Measurements from ENCODE around the gene TP53BP1. TPM values are rescaled to one million over a fixed set of nuclear protein-coding genes. Genes with fewer than 3 reads are reported as not detected.
"Not testable (repeated sequence)": the region's sequence is repeated elsewhere in the genome, so short reads cannot be mapped to it uniquely, and the experiment has no call there.

Gene TP53BP1
- total RNA-seq (10 to 100 TPM; 11.1 to 85.7 (median 26.7) TPM), polyA plus RNA-seq (1 to 10 TPM; 3.3 to 9.0 (median 3.8) TPM)
- long read RNA-seq, donor 1, partial matches to known transcripts, result 0 of 1 reads
- long read RNA-seq, donor 1, other reads (novel, unspliced or antisense), result 0 of 1 reads
- long read RNA-seq, donor 2, partial matches to known transcripts, result 0 of 2 reads
- long read RNA-seq, donor 2, other reads (novel, unspliced or antisense), result 0 of 2 reads
- long read RNA-seq, donor 3, result 0 reads
- long read RNA-seq, donor 4, result 0 reads
- long read RNA-seq, donor 5, partial matches to known transcripts, result 13 of 14 reads
- long read RNA-seq, donor 5, other reads (novel, unspliced or antisense), result 0 of 14 reads
- long read RNA-seq, donor 6, full-length matches to known transcripts, result 4 of 62 reads
- long read RNA-seq, donor 6, partial matches to known transcripts, result 58 of 62 reads
- long read RNA-seq, donor 6, other reads (novel, unspliced or antisense), result 0 of 62 reads
- long read RNA-seq, donor 7, partial matches to known transcripts, result 19 of 20 reads
- long read RNA-seq, donor 7, other reads (novel, unspliced or antisense), result 0 of 20 reads
- long read RNA-seq, donor 8, partial matches to known transcripts, result 31 of 31 reads
- long read RNA-seq, donor 8, other reads (novel, unspliced or antisense), result 0 of 31 reads
- long read RNA-seq, donor 9, partial matches to known transcripts, result 5 of 6 reads
- long read RNA-seq, donor 9, other reads (novel, unspliced or antisense), result 0 of 6 reads
- long read RNA-seq, donor 10, partial matches to known transcripts, result 10 of 10 reads
- long read RNA-seq, donor 10, other reads (novel, unspliced or antisense), result 0 of 10 reads

GRCh38 chr15:43492673-43493601, at the start of gene TP53BP1:
Gene TP53BP1, minus strand, starts transcription at chr15:43493156. Its CDS starts 113 bp downstream, at chr15:43493043.
- peaks cover 5 to 45% (median 27%) of the 10 kb centered on the region in 4 donors for H3K4me1 ChIP-seq
- peaks cover 6 to 30% (median 24%) of the 10 kb centered on the region in 4 donors for H3K36me3 ChIP-seq
- peak within 1 kb of the TSS; percentile 85 to 94 (median 86) for H3K27ac ChIP-seq
- DNase-seq, result peak; percentile 98 to 99
- no peaks in the 10 kb centered on the region for H3K9me3 ChIP-seq
- 0 to 2% (median 1%) methylated on average over 29 to 54 of the region's 54 CpGs for WGBS, 5 donors
- H3K4me3 ChIP-seq, result peak within 1 kb of the TSS; percentile 77 to 96 (median 90)
- TF ChIP-seq CTCF (IDR thresholded peaks at IDR 0.05), result no peak
- TF ChIP-seq POLR2AphosphoS5 (IDR thresholded peaks at IDR 0.05), result peak in 2 of 3 donors; percentile 50 to 68
- no peaks in the 10 kb centered on the region for H3K27me3 ChIP-seq
- intact Hi-C loops (cut with DNase I; ENCODE audit: low total_unique reads), result no loop called here

- peaks cover 3 to 19% (median 17%) of the 10 kb centered on the region in 4 donors for H3K36me3 ChIP-seq
Measured at GRCh38 chr15:43541785-43542184, 48.8 kb upstream of the TP53BP1 start.

GRCh38 chr15:43538091-43538490, 45.1 kb upstream of the TP53BP1 start:
- intact Hi-C loops (cut with DNase I; ENCODE audit: low total_unique reads), result no loop called here
- Histone ChIP-seq H3K4me3 (no peak overlapping the region), H3K36me3 (peaks cover 8 to 37% (median 34%) of the 10 kb centered on the region in 4 donors), H3K27ac (no peak overlapping the region), H3K9me3 (no peaks in the 10 kb centered on the region), H3K27me3 (no peaks in the 10 kb centered on the region), H3K4me1 (no peaks in the 10 kb centered on the region)
- DNase-seq, result no peak
- no peak for TF ChIP-seq POLR2AphosphoS5 (IDR thresholded peaks at IDR 0.05)
- TF ChIP-seq CTCF (IDR thresholded peaks at IDR 0.05), result no peak
- TF ChIP-seq EP300 (IDR thresholded peaks at IDR 0.05), result no peak
- TF ChIP-seq POLR2A (IDR thresholded peaks at IDR 0.05), result no peak
- WGBS, 5 donors, result 81 to 98% (median 83%) methylated on average over 2 of the region's 2 CpGs

More at GRCh38 chr15:43541785-43542184, 48.8 kb upstream of the TP53BP1 start:
- H3K27ac ChIP-seq, result no peak overlapping the region
- no peaks in the 10 kb centered on the region for H3K9me3 ChIP-seq
- no peak overlapping the region for H3K4me3 ChIP-seq
- intact Hi-C loops (cut with DNase I; ENCODE audit: low total_unique reads), result no loop called here
- TF ChIP-seq CTCF (IDR thresholded peaks at IDR 0.05), result no peak
- TF ChIP-seq EP300 (IDR thresholded peaks at IDR 0.05), result no peak
- TF ChIP-seq POLR2A (IDR thresholded peaks at IDR 0.05), result no peak
- no peak for TF ChIP-seq POLR2AphosphoS5 (IDR thresholded peaks at IDR 0.05)
- no peaks in the 10 kb centered on the region for H3K27me3 ChIP-seq
- no peaks in the 10 kb centered on the region for H3K4me1 ChIP-seq
- DNase-seq, result no peak

DNA sequence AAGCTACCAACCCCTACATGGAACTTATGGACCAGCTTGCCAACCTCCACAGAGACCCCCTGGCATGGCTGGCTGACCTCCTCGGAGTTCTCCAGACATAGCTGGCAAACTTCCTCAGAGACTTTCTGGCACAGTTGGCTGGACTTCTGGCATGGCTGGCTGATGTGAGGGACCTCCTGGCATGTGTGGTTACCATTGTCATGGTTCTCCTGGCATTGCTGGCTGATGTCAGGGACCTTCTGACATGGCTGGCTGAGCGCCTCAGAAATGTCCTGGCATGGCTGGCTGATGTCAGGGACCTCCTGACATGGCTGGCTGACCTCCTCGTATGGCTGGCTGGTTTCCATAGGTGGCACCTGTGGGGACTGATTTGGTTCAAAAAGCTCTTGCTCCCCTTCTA, 41.9 kb upstream of the TP53BP1 start:
- H3K27ac ChIP-seq, result no peak overlapping the region
- TF ChIP-seq POLR2AphosphoS5 (IDR thresholded peaks at IDR 0.05) (no peak), EP300 (IDR thresholded peaks at IDR 0.05) (no peak), POLR2A (IDR thresholded peaks at IDR 0.05) (no peak), CTCF (IDR thresholded peaks at IDR 0.05) (no peak)
- DNase-seq, result no peak
- H3K27me3 ChIP-seq, result no peaks in the 10 kb centered on the region
- H3K4me3 ChIP-seq, result no peak overlapping the region
- no peaks in the 10 kb centered on the region for H3K4me1 ChIP-seq
- no peaks in the 10 kb centered on the region for H3K9me3 ChIP-seq
- intact Hi-C loops (cut with DNase I; ENCODE audit: low total_unique reads), result no loop called here
- WGBS, 5 donors, result 79 to 90% (median 88%) methylated on average over 2 to 3 of the region's 3 CpGs
- H3K36me3 ChIP-seq, result peaks cover 8 to 37% (median 35%) of the 10 kb centered on the region in 4 donors

- H3K27me3 ChIP-seq; DNase-seq; H3K4me3 ChIP-seq; H3K4me1 ChIP-seq; H3K27ac ChIP-seq; intact Hi-C loops (cut with DNase I; ENCODE audit: low total_unique reads); H3K9me3 ChIP-seq: not testable (repeated sequence)
- H3K36me3 ChIP-seq, result peaks cover 5 to 26% (median 21%) of the 10 kb centered on the region in 4 donors
- WGBS, 5 donors, result 86 to 94% (median 90%) methylated on average over 5 of the region's 5 CpGs
Measured at GRCh38 chr15:43532826-43533225, 39.9 kb upstream of the TP53BP1 start.

Data from stomach (tissue), 19 donors.